HK-2 (cell line): ENCODE data around the gene COQ5.
A peak's percentile ranks its signal among the peaks of the same experiment; 100 is the strongest.
"Not testable (repeated sequence)": the region's sequence is repeated elsewhere in the genome, so short reads cannot be mapped to it uniquely, and the experiment has no call there.

Source experiments
- DNase-seq: peaks from one replicate; pipeline ENCODE4 v3.0.0-alpha.2; 2018; ENCODE audit not compliant: unreplicated experiment

The COQ5 gene, protein sequence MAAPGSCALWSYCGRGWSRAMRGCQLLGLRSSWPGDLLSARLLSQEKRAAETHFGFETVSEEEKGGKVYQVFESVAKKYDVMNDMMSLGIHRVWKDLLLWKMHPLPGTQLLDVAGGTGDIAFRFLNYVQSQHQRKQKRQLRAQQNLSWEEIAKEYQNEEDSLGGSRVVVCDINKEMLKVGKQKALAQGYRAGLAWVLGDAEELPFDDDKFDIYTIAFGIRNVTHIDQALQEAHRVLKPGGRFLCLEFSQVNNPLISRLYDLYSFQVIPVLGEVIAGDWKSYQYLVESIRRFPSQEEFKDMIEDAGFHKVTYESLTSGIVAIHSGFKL

DNA sequence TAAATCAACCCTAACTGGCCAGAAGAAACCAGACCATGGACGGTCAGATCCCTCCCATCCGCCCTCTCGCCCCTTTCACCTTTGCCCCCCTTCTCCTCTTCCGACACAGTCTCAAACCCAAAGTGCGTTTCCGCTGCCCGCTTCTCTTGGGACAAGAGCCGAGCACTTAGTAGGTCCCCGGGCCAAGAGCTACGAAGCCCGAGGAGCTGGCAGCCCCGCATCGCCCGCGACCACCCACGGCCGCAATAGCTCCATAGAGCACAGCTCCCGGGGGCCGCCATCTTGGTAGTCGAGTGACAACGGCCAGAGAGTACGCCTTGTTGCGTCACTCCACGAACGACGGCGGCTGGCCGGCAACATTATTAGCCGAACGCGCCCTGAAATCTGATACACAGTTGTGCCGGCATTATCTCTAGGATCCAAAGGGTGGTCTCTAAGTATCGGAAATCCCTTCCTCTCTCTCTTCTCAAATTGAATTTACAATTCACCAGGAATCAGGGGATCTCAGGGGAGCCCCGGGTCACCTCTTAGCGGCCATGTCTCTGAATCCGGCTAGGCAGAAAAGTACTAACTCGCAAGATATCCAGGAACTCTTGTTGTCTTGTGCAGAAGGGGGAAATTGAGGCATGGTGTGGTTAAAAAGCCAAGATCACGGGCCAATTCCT lies at the start of gene COQ5:
COQ5 (minus strand) TSS at position 298 of the 665 bp plus-strand sequence; CDS start at position 281, 17 bp downstream.
- DNase-seq, result peak; percentile 84

DNA sequence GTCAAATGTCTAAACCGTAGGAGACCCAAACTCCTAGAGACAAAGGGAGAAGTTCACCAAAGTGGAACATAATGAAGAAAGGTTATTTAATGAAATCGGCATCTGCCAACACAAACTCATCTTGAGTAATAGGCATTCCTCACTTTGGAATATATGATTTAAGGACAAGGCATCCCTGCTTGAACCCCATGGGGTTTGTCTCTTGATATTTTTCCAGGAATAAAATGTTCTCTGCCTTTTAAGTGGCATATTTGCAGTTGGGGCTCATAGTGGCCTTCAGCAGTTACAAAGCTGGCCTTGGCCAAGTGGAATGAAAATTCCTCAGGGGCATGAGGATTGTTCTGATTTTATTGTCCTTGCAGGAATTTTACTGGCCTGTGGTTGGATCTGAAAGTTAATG lies 45.1 kb upstream of the COQ5 start:
- DNase-seq, result no peak

DNA sequence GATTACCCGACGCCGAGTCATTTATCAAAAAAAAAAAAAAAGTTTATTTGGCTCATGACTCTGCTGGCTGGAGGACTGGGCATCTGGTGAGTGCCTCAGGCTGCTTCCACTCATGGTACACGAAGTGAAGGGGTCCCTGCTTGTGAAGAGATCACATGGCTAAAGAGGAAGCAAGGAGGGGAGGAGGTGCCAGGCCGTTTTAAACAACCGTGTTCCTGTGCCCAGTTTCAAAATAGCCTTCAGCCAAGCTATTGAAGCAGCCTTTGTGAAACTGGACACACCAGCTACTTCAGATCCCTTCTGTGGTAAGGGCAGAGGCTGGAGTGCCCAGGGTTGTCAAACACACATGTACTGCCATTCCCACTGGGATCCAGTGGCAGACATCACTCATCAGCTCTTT lies 44.6 kb upstream of the COQ5 start:
- DNase-seq, result no peak

DNA sequence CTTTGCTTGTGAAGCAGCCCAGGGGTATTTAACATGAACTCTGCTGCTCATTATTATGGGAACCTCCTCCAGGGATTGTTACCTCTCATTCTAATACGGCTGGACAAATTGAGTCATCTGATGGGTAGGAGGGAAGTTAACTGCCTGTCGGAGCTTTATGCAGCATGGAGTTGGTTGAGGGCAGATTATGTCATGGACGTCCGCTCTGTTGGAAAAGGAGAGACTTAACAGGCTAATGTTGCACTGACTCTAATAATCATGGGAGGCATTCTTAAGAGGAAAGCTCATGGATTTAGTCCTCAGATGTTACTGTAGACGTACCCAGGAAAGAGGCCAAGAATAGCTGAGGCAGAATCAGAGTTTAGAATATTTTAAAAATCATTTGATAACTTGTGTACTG lies 42.3 kb upstream of the COQ5 start:
- DNase-seq, result no peak

DNA sequence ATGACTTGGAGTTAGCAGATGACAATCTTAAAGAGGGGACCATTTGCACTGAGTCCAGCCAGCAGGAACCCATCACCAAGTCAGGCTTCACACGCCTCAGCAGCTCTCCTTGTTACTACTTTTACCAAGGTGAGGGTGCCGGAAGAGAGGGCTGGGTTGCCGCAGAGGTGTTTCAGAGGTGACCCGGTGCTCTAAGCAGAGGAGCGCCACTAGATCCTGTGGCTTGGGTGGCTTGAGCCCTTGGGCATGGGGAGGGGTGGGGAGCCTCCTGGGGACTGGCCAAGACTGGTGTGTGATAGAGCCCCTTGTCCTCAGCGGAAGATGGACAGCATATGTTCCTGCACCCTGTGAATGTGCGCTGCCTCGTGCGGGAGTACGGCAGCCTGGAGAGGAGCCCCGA lies 34.5 kb upstream of the COQ5 start:
- DNase-seq, result no peak

DNA sequence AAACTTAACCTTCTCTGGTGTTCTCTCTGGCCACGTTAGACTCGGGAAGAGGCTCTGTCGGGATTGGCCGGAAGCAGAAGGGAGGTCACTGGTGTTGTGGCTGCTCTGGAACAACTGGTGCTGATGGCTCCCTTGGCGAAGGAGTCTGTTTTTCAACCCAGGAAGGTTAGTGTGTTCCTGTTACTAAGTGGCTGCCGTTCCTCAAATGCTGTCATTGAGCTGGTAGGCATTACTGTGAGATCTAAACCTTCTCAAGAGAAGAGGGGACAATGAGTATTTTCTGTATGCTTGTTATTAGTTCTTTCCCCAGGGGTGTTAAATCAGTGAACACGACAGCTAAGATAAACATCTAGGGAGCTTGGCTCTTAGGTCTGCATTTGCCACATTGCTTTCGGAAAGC lies 33.9 kb upstream of the COQ5 start:
- DNase-seq, result no peak

DNA sequence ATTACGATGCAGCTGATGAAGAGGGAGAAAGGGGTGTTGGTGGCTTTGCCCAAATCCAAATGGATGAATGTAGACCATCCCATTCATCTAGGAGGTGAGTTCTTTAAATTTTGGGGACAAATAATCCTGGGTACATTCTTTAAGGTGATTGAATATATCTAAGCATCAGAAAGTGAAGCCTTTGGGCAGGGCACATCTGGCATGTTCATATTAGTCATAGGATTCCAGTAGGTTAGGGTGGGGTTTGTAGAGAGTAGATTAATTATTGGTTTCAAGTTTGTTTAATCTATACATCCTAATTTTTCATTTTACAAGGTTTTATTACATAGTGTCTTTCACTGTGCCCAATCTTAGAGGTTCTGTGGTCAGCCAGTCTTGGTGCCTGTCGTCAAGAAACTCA lies 28.6 kb upstream of the COQ5 start:
- no peak for DNase-seq

DNA sequence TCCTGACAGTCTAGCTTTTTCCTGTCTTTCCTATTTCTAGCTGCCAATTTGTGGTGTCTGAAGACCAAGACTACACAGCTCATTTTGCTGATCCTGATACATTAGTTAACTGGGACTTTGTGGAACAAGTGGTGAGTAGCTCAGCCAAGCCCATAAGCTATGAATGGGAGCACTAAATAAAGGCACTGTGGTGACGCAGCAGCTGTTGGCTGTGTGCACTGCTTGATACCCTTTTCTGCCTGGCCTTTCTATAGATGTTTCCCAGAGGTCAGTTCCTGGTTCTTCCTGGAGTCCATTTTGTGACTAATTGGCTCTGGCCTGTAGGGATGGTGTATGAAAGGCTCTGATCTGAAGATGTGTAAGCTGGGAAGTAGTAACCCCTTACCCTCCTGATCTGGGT lies 25.7 kb upstream of the COQ5 start:
- DNase-seq, result no peak

DNA sequence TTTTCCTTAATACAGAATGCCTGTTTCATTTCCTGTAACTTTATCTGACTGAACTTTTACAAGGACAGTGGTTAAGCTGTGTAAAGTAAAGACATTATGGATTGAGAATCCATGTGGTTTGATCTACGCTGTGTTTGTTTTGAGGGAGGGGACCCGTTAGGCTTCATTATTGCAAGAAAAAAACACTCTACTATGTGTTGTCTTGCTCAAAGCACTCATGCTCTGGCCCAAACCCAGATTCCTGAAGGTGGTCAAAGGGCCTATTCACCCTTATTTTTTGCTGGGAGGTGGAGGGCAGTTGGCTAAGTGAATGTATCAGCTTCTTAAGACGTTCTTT lies 17.1 kb upstream of the COQ5 start:
- DNase-seq, result no peak

DNA sequence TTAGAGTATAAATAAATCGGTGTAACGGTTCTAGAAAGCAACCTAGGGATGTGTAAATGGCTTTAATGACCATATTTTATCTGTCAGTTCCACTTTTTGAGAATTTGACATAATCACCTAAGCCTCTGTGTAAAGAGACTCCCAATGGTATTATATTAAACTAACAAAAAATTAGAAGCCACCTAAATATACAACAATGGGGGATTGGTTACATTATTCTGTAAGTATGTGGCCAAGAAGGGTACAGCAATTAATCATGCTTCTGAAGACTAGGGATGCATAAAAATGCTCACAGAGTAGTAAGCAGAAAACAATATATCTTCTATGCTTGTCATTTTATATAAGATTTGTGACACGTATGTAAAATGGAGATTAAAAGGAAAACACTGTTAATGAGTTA lies 15.7 kb upstream of the COQ5 start:
- no peak for DNase-seq

DNA sequence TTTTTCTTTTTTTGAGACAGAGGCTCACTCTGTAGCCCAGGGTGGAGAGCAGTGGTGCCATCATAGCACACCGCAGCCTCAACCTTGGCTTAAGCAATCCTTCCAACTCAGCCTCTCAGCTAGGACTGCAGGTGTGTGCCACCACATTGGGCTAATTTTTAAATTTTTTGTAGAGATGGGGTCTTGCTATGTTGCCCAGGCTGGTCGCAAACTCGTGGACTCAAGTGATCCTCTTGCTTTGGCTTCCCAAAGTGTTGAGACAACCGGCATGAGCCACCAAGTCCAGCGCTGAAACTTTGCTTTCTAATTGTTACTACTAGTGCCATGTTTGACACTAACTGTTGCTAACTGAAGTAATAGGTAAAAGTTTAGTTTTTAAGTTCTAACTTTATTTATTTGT lies 13.2 kb upstream of the COQ5 start:
- no peak for DNase-seq

DNA sequence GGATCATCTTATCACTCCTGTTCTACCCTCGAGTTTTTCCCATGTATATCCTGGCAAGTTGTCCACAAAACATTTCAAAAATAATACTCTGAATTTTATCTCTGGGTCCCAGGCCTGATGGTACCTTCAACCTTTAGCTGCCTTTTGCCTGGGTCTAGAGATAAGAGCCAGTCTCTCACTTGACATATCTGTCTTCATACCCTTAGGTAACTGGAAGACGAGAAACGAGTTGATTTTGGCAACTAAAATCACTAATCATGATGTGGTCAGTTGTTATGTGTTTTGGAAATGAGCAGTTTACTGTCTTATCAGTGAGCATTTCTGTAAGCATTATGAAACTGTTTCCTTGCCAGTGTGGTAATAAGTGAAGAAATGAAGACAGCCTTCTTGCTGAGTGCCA lies 11.5 kb upstream of the COQ5 start:
- no peak for DNase-seq

DNA sequence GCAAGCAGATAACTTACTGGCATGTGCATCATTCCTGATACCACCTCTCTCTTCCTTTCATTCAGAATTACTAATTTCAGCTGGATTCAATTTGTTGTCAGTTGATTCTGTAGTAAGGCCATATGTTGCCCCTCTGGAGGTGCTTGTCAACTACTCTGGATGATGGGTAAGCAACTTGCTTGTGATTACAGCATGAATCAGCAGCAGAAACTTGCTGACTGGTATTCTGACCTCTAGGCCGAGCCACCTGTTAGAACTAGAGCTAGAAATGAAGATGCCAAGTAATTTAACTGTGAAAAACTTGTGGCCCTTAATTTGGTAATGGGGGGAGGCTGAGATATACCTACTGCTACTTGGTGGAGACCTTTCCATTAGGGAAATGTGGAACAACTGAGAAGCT lies 10.3 kb upstream of the COQ5 start:
- DNase-seq, result no peak

DNA sequence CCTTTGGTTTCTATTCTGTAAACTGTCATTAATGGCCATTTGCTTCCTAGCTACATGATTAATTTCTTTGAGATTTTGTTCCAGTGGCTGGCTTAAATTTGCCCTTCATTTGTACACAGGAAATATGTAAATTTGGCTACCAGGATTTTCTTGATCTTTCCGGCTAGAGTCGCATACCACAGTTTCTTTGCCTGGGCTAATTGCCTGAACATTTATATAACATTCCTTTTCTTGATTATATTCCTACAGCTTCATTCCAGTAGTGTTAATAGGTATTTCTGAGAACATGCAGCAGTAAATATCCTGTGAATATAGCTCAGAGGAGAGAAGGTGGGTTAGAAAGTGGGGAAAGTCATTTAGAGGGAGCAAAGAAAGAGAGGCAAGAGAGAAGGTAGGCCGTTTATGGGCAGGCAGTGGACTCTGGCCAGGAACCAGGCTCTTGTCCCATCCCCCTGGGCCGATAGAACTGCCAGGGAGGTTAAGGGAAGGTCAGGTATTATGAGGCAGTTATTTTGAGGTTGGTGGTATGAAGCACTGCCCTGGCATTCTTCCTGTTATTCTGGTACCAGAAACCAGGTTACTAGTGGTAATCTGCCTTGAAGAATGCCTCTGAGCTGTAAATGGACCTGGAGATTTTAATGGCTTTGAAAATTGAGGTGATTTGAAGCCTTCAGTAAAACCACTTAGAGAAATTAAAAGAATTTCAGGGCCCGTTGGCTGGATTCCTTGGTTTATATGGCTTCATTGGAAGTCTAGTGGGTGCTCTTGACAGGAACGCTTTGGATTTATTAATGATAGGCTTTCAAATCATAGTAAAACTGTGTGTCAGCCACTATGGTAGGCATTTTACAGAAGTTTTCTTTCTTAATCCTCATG lies 9.6 kb upstream of the COQ5 start:
- peak; percentile 49 for DNase-seq

DNA sequence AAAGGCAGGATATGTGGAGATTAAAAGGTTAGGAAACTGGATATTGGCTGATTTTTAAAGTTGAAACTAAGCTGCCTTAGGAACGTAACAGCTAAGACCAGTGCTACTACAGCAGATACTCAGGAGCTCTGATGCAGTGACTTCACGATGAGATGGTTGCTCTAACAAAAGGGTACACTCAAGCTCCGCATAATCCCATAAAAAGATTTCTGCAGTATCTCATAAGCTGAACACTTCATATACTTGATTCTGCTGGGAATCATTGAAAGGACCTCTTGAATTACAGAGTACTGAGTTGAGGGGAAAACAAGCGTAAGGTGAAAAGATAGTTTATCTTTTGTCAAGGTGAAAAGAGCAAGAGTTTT lies 8.9 kb upstream of the COQ5 start:
- DNase-seq, result no peak

DNA sequence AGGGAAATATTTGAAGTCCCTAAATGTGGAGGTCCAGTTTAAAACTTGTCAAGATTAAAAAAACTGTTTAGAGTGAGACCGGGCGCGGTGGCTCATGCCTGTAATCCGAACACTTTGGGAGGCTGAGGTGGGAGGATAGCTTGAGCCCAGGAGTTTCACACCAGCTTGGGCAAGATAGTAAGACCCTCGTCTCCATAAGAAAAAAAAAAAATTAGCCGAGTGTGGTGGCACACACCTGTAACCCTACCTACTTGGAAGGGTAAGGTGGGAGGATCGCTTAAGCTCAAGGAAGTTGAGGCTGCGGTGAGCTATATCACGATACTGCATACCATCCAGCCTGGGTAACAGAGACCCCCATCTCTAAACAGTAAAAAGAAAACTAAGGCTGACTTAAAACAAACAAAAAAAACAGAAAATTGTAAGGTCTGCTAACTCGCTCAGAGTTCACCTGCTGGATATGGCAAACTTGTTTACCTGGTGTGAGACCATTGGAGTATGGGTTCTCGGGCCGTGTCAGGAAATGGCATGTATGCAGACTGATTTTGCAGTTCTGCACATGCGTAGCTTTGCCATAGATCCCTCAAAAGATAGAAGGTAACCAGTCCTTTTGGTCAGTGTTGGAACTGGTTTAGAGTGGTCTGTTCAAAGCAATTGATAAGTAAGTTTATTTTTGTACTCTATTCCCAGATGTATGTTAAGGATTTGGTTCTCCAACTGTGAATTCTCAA lies 7.3 kb upstream of the COQ5 start:
- DNase-seq, result no peak

DNA sequence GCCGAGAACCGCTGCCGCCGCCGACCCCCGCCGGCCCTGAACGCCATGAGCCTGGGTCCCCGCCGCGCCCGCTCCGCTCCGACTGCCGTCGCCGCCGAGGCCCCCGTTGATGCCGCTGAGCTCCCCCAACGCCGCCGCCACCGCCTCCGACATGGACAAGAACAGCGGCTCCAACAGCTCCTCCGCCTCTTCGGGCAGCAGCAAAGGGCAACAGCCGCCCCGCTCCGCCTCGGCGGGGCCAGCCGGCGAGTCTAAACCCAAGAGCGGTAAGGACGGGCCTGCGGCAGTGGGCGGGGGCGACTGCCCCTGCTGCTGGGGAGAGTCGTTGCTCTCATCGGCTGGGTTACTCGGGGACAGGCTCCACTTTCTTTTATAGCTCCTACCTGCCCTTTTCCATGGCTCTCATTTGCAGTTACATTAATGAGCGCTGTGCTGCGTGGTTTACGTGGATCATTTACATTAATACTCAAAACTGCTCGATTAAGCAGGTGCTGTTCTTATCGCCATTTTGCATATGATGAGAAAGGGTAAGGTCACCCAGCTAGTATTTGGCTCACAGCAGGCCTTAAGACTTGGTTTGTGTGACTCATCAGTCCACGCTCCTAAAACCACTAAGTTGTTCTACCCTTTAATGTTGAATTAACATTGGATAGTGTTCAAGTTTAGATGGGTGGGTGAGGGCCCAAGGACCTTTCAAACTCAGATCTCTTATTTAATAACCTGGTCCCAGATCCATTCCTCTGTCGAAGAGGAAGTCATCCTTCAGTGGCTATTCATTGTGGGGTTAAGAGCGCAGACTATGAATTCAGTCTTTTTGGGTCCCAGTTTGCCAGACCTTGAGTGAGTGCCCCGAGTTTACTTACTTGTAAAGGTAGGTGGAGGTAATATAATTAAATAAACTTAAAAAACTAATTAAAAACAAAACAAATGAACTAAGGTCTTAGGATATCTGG lies 6.0 kb upstream of the COQ5 start:
- DNase-seq, result peak; percentile 48

DNA sequence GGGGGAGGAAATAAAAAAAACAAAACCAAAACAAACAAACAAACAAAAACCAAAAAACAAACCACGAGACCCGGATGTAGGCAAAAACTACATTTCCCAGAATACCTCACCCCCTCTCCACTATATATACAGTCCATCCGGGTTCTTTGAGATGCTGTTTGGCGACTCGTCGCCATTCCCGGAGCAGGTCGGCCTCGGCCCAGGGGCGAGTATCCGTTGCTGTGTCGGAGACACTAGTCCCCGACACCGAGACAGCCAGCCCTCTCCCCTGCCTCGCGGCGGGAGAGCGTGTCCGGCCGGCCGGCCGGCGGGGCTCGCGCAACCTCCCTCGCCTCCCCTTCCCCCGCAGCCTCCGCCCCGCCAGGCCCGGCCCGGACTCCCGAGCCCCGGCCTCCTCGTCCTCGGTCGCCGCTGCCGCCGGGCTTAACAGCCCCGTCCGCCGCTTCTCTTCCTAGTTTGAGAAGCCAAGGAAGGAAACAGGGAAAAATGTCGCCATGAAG lies 5.3 kb upstream of the COQ5 start, which contains the start of gene RNF10:
RNF10 (plus strand) TSS at position 154 of the 500 bp plus-strand sequence. CDS start 456 bp downstream, outside the sequence.
- DNase-seq, result peak; percentile 71

DNA sequence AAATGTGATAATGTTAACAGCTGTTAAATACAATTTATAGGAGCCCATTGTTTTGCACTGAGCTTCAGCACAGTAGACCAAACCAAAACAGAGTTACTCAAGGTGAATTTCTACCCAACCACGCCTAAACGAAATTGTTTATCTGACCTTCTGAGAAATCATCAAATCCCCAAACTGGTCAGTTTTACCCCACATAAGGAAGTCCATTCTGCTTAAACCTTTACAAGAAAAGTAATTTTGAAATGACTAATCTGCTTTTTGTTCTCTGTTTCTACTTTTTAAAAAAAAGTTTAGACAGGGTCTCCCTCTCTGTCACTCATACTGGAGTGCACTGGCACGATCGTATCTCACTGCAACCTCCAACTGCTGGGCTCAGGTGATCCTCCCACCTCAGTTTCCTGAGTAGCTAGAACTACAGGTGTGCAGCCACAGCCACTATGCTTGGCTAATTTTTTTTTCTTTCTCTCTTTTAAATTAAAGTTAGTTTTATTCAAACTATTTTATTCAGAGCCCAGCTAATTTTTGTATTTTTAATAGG lies 3.8 kb upstream of the COQ5 start:
- DNase-seq, result no peak

DNA sequence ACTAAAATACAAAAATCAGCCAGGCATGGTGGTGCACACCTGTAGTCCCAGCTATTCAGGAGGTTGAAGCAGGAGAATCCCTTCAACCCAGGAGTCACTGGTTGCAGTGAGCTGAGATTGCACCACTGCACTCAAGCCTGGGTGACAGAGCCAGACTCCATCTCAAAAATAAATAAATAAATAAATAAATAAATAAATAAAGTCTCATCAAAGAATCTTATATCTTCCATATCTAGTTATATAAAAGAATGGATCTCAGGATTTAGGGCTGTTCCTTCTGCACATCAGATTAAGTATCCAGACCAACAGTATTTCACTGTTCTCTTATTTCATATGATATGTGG lies 1.4 kb upstream of the COQ5 start:
- not testable (repeated sequence) for DNase-seq
